GM12864 (cell line): ENCODE measurements around the gene CAMK4.

Source experiments
- DNase-seq: peaks from one replicate; pipeline ENCODE4 v3.0.0-alpha.2; 2011; ENCODE audit warnings: low read depth
- H3K4me3 ChIP-seq: 2 replicates; pipeline ENCODE4 v1.5.1; 2011; ENCODE audit warnings: mild to moderate bottlenecking, low read depth, low read length, control low read depth
- CTCF ChIP-seq: IDR thresholded peaks from 2 replicates; pipeline ENCODE4 v1.5.1; 2011; ENCODE audit warnings: low read depth, mild to moderate bottlenecking, moderate library complexity, low read length, control low read depth, inconsistent platforms; ENCODE audit errors: missing control alignments

The CAMK4 gene

GRCh38 chr5:111511831-111512374, 287.7 kb downstream of the CAMK4 start:
- no peak for DNase-seq
- no peak for TF ChIP-seq CTCF
- H3K4me3 ChIP-seq, result peak overlapping the region; percentile 94

- DNase-seq, result peak; percentile 90
- no peak for TF ChIP-seq CTCF
- H3K4me3 ChIP-seq, result peak within 1 kb of the TSS; percentile 94
These were observed 288.4 kb downstream of the CAMK4 start, which contains the start of gene STARD4 for GRCh38 chr5:111512375-111513130. Gene STARD4, minus strand, starts transcription at chr5:111512535. Its CDS starts 5,102 bp downstream, at chr5:111507433.

GRCh38 chr5:111513131-111513520, 288.9 kb downstream of the CAMK4 start:
- no peak for DNase-seq
- no peak for TF ChIP-seq CTCF

GRCh38 chr5:111514087-111514486, 289.9 kb downstream of the CAMK4 start:
- no peak overlapping the region for H3K4me3 ChIP-seq
- no peak for TF ChIP-seq CTCF
- DNase-seq, result no peak

More at GRCh38 chr5:111513131-111513520, 288.9 kb downstream of the CAMK4 start:
- peak overlapping the region; percentile 94 for H3K4me3 ChIP-seq

- no peak for DNase-seq
- no peak overlapping the region for H3K4me3 ChIP-seq
- no peak for TF ChIP-seq CTCF
These were observed 293.8 kb downstream of the CAMK4 start for GRCh38 chr5:111517853-111518501.

- no peak for DNase-seq
- TF ChIP-seq CTCF, result no peak
- H3K4me3 ChIP-seq, result no peak overlapping the region
These were observed 294.6 kb downstream of the CAMK4 start for GRCh38 chr5:111518777-111519176.

- DNase-seq, result no peak
These were observed 296.7 kb downstream of the CAMK4 start for GRCh38 chr5:111520908-111521307.

More at GRCh38 chr5:111520908-111521307, 296.7 kb downstream of the CAMK4 start:
- no peak overlapping the region for H3K4me3 ChIP-seq
- TF ChIP-seq CTCF, result no peak
